HepG2 (cell line): Measurements from ENCODE around the gene PRR22. TPM values are rescaled to one million over a fixed set of nuclear protein-coding genes. Genes with fewer than 3 reads are reported as not detected.

Experiments used
- ARNTL ChIP-seq: sonication (generic); formaldehyde crosslinking; IDR thresholded peaks from 2 replicates; pipeline ENCODE4 v1.4.0; 2020; ENCODE audit warnings: mild to moderate bottlenecking, missing genetic modification reagents
- ELK4 ChIP-seq: sonication (generic); formaldehyde crosslinking; IDR thresholded peaks from 2 replicates; pipeline ENCODE4 v1.9.0; 2021; ENCODE audit warnings: missing genetic modification reagents, borderline replicate concordance
- HNF4A ChIP-seq: sonication (generic); formaldehyde crosslinking; IDR thresholded peaks from 2 replicates; pipeline ENCODE4 v1.4.0; 2020; ENCODE audit warnings: missing genetic modification reagents
- JUNB ChIP-seq: sonication (generic); formaldehyde crosslinking; IDR thresholded peaks from 2 replicates; pipeline ENCODE4 v1.8.0; 2022; ENCODE audit warnings: missing genetic modification reagents, mild to moderate bottlenecking, borderline replicate concordance
- MED13 ChIP-seq: sonication (generic); formaldehyde crosslinking; IDR thresholded peaks from 2 replicates; pipeline ENCODE4 v1.5.0; 2020; ENCODE audit warnings: missing genetic modification reagents
- NFKB2 ChIP-seq: sonication (generic); formaldehyde crosslinking; IDR thresholded peaks from 2 replicates; pipeline ENCODE4 v1.4.0; 2020; ENCODE audit warnings: missing genetic modification reagents, borderline replicate concordance
- U2AF2 ChIP-seq: fragments of 200-400 bp; formaldehyde crosslinking; IDR thresholded peaks from 2 replicates; pipeline ENCODE4 v1.6.1; 2017; ENCODE audit warnings: low read depth, mild to moderate bottlenecking, low read length
- ZBTB34 ChIP-seq: sonication (generic); formaldehyde crosslinking; IDR thresholded peaks from 2 replicates; pipeline ENCODE4 v1.8.0; 2022; ENCODE audit warnings: mild to moderate bottlenecking, missing genetic modification reagents
- ZBTB7A ChIP-seq: sonication (generic); formaldehyde crosslinking; IDR thresholded peaks from 2 replicates; pipeline ENCODE4 v1.8.0; 2022; ENCODE audit warnings: mild to moderate bottlenecking, missing genetic modification reagents
- ZNF160 ChIP-seq: sonication (generic); formaldehyde crosslinking; IDR thresholded peaks from 2 replicates; pipeline ENCODE4 v1.8.0; 2022; ENCODE audit warnings: mild to moderate bottlenecking, inconsistent platforms, missing genetic modification reagents
- ZNF589 ChIP-seq: sonication (generic); formaldehyde crosslinking; conservative IDR thresholded peaks from 2 replicates; pipeline ENCODE4 v1.8.0; 2022; ENCODE audit warnings: mild to moderate bottlenecking, moderate library complexity, missing genetic modification reagents
- ZNF672 ChIP-seq: sonication (generic); formaldehyde crosslinking; IDR thresholded peaks from 2 replicates; pipeline ENCODE4 v1.8.1; 2022; ENCODE audit warnings: missing genetic modification reagents
- ZNF792 ChIP-seq: IDR thresholded peaks from 2 replicates; pipeline ENCODE4 v1.6.1; 2016
- ZSCAN12 ChIP-seq: sonication (generic); formaldehyde crosslinking; IDR thresholded peaks from 2 replicates; pipeline ENCODE4 v1.9.0; 2021; ENCODE audit warnings: mild to moderate bottlenecking, missing genetic modification reagents
- polyA plus RNA-seq, 8 experiments: library from polyadenylated mRNA; depleted of rRNA in 3 of 8; stranded (reverse) in 7 of 8; unstranded in 1 of 8; fragments of >200 nt; fragmentation: Illumina TruSeq in 4 of 8; extraction: Trizol in 4 of 8; gene quantifications; 2 replicates each; pipeline versions ENCODE4 v1.2.1 to v1.2.3, GENCODE V29; 2011 to 2016; ENCODE audit warnings: low read depth in 4 of 8, missing spikeins in 1 of 8, mixed read lengths in 1 of 8; ENCODE audit not compliant: insufficient read depth in 1 of 8
- total RNA-seq, 5 experiments: library from RNA; depleted of rRNA; stranded (reverse); fragments of >200 nt; fragmentation: Illumina TruSeq; extraction: Trizol; gene quantifications; 2 replicates each; pipeline ENCODE4 v1.2.3, GENCODE V29; 2016; ENCODE audit warnings: low read depth in 1 of 5
- TF ChIP-seq, protein P1 (sequence below): sonication (generic); formaldehyde crosslinking; IDR thresholded peaks from 2 replicates; pipeline ENCODE4 v1.4.0; 2020; ENCODE audit warnings: low read depth, mild to moderate bottlenecking, missing genetic modification reagents
- TF ChIP-seq, protein P2 (sequence below): IDR thresholded peaks from 2 replicates; pipeline ENCODE4 v1.6.1; 2016
- TF ChIP-seq, protein P3 (sequence below): sonication (generic); formaldehyde crosslinking; IDR thresholded peaks from 2 replicates; pipeline ENCODE4 v1.4.0; 2020; ENCODE audit warnings: missing genetic modification reagents

PRR22 gene
- total and polyA plus RNA-seq, 2 of the 13 experiments (the other 11 are each of a cell fraction or from before 2014, with no cell fraction given), result 0.84 to 2.3 TPM

GRCh38 chr19:5827891-5828660 is 43.5 kb upstream of the PRR22 start (continued):
- TF ChIP-seq U2AF2 (no peak), ZNF672 (no peak), MED13 (CRISPR knock-in tag) (no peak; the same call in 1 of the 2 replicates), NFKB2 (CRISPR knock-in tag) (no peak; the same call in 1 of the 2 replicates), ZBTB34 (peak; percentile 69; the same call in 1 of the 2 replicates), ARNTL (CRISPR knock-in tag) (peak; percentile 67; the same call in 1 of the 2 replicates), ZNF589 (CRISPR knock-in tag) (peak; percentile 49; the same call in 1 of the 2 replicates), ELK4 (no peak), JUNB (peak; percentile 72; the same call in 1 of the 2 replicates), ZBTB7A (CRISPR knock-in tag) (peak; percentile 55; the same call in 1 of the 2 replicates), ZNF792 (peak; percentile 70; the same call in 1 of the 2 replicates), ZSCAN12 (CRISPR knock-in tag) (no peak), ZNF160 (peak; percentile 24), HNF4A (no peak)
- TF ChIP-seq, protein P1, sequence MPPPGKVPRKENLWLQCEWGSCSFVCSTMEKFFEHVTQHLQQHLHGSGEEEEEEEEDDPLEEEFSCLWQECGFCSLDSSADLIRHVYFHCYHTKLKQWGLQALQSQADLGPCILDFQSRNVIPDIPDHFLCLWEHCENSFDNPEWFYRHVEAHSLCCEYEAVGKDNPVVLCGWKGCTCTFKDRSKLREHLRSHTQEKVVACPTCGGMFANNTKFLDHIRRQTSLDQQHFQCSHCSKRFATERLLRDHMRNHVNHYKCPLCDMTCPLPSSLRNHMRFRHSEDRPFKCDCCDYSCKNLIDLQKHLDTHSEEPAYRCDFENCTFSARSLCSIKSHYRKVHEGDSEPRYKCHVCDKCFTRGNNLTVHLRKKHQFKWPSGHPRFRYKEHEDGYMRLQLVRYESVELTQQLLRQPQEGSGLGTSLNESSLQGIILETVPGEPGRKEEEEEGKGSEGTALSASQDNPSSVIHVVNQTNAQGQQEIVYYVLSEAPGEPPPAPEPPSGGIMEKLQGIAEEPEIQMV (CRISPR knock-in tag), result peak; percentile 87
- TF ChIP-seq, protein P2, sequence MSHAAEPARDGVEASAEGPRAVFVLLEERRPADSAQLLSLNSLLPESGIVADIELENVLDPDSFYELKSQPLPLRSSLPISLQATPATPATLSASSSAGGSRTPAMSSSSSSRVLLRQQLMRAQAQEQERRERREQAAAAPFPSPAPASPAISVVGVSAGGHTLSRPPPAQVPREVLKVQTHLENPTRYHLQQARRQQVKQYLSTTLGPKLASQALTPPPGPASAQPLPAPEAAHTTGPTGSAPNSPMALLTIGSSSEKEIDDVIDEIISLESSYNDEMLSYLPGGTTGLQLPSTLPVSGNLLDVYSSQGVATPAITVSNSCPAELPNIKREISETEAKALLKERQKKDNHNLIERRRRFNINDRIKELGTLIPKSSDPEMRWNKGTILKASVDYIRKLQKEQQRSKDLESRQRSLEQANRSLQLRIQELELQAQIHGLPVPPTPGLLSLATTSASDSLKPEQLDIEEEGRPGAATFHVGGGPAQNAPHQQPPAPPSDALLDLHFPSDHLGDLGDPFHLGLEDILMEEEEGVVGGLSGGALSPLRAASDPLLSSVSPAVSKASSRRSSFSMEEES, result 0 out of 2 replicates have a peak, but pooled peaks have one; percentile 55
- TF ChIP-seq, protein P3, sequence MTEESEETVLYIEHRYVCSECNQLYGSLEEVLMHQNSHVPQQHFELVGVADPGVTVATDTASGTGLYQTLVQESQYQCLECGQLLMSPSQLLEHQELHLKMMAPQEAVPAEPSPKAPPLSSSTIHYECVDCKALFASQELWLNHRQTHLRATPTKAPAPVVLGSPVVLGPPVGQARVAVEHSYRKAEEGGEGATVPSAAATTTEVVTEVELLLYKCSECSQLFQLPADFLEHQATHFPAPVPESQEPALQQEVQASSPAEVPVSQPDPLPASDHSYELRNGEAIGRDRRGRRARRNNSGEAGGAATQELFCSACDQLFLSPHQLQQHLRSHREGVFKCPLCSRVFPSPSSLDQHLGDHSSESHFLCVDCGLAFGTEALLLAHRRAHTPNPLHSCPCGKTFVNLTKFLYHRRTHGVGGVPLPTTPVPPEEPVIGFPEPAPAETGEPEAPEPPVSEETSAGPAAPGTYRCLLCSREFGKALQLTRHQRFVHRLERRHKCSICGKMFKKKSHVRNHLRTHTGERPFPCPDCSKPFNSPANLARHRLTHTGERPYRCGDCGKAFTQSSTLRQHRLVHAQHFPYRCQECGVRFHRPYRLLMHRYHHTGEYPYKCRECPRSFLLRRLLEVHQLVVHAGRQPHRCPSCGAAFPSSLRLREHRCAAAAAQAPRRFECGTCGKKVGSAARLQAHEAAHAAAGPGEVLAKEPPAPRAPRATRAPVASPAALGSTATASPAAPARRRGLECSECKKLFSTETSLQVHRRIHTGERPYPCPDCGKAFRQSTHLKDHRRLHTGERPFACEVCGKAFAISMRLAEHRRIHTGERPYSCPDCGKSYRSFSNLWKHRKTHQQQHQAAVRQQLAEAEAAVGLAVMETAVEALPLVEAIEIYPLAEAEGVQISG (CRISPR knock-in tag), result peak; percentile 70
